Breast epithelium (tissue), 4 donors: ENCODE results near the gene MFSD8. TPM values are rescaled to one million over a fixed set of nuclear protein-coding genes. Genes with fewer than 3 reads are reported as not detected.
A peak's percentile ranks its signal among the peaks of the same experiment; 100 is the strongest.

Source experiments
- DNase-seq, 2 donors: peaks; one replicate each; pipeline ENCODE4 v3.0.0-alpha.2; 2019; ENCODE audit warnings: low spot score in 2 of 2
- H3K27ac ChIP-seq, 2 donors: fragments of 200-600 bp; sonication (generic) in 1 of 2; one replicate each; pipeline ENCODE4 v1.5.1; 2016 to 2019; ENCODE audit warnings: mild to moderate bottlenecking in 1 of 2
- H3K27me3 ChIP-seq, 2 donors: fragments of 200-600 bp; sonication (generic) in 1 of 2; one replicate each; pipeline versions ENCODE4 v1.5.1 to v1.6.0; 2017 to 2019; ENCODE audit warnings: control low read depth in 1 of 2, mild to moderate bottlenecking in 1 of 2
- H3K36me3 ChIP-seq: fragments of 200-600 bp; one replicate; pipeline ENCODE4 v1.5.1; 2019
- H3K4me1 ChIP-seq, 2 donors: fragments of 200-600 bp; sonication (generic); one replicate each; pipeline ENCODE4 v1.5.1; 2016 to 2019; ENCODE audit warnings: control low read depth in 1 of 2
- H3K4me3 ChIP-seq, 3 donors: fragments of 200-600 bp; sonication (generic); 1 replicate in 2 of 3; 2 replicates in 1 of 3; pipeline ENCODE4 v1.5.1; 2016 to 2019; ENCODE audit warnings: mild to moderate bottlenecking in 3 of 3, moderate library complexity in 2 of 3
- H3K9me3 ChIP-seq, 2 donors: fragments of 200-600 bp; sonication (generic) in 1 of 2; one replicate each; pipeline ENCODE4 v1.5.1; 2016 to 2019; ENCODE audit warnings: control low read depth in 1 of 2
- CTCF ChIP-seq, 3 donors: fragments of 450-650 bp; IDR thresholded peaks; one replicate each; pipeline ENCODE4 v1.5.1; 2016 to 2017; ENCODE audit warnings: antibody characterized with exemption in 3 of 3, mild to moderate bottlenecking in 3 of 3, moderate library complexity in 3 of 3
- POLR2A ChIP-seq: fragments of 450-650 bp; IDR thresholded peaks from one replicate; pipeline ENCODE4 v1.6.1; 2016; ENCODE audit warnings: antibody characterized with exemption, mild to moderate bottlenecking, moderate library complexity
- POLR2AphosphoS5 ChIP-seq, 3 donors: sonication (generic); formaldehyde crosslinking; IDR thresholded peaks; one replicate each; pipeline ENCODE4 v1.6.1; 2017; ENCODE audit warnings: antibody characterized with exemption in 3 of 3
- intact Hi-C: fragments of 100-400 bp; cut with DNase I; formaldehyde crosslinking; loops from one replicate; pipeline ENCODE4 v1.15.1; 2023; ENCODE audit warnings: low total_unique reads
- total RNA-seq, 3 donors: library from RNA; depleted of rRNA; stranded (reverse); fragments of >200 nt; gene quantifications; one replicate each; pipeline ENCODE4 v1.1.0, GENCODE V29; 2016

Gene MFSD8
- total RNA-seq, 3 donors from 2014 or later, result 18.9 to 50.9 (median 37.7) TPM

GRCh38 chr4:127881563-127881864, 83.5 kb downstream of the MFSD8 start:
- TF ChIP-seq CTCF (IDR thresholded peaks at IDR 0.05), result no peak
- no peak for TF ChIP-seq POLR2A
- no peak for TF ChIP-seq POLR2AphosphoS5 (IDR thresholded peaks at IDR 0.05)
- H3K27ac ChIP-seq, result peak overlapping the region in 1 of 2 donors; percentile 88
- H3K36me3 ChIP-seq, result no peaks in the 10 kb centered on the region
- peak overlapping the region; percentile 66 to 83 (median 79) for H3K4me3 ChIP-seq
- intact Hi-C loops, result no loop called here
- no peaks in the 10 kb centered on the region for H3K27me3 ChIP-seq
- DNase-seq, result no peak
- peaks cover 0 to 4% of the 10 kb centered on the region in 2 donors for H3K4me1 ChIP-seq
- H3K9me3 ChIP-seq, result no peaks in the 10 kb centered on the region

GRCh38 chr4:127880763-127881562, 84.0 kb downstream of the MFSD8 start, which contains the start of gene PLK4:
TSS of gene PLK4 (plus strand) at chr4:127880893. CDS start at chr4:127881135, 242 bp downstream.
- TF ChIP-seq POLR2A (peak; percentile 31), CTCF (IDR thresholded peaks at IDR 0.05) (no peak), POLR2AphosphoS5 (IDR thresholded peaks at IDR 0.05) (peak; percentile 25 to 58 (median 26))
- H3K9me3 ChIP-seq, result no peaks in the 10 kb centered on the region
- H3K36me3 ChIP-seq, result no peaks in the 10 kb centered on the region
- peak within 1 kb of the TSS; percentile 66 to 83 (median 79) for H3K4me3 ChIP-seq
- peak within 1 kb of the TSS; percentile 64 to 88 for H3K27ac ChIP-seq
- intact Hi-C loops, result no loop called here
- H3K27me3 ChIP-seq, result no peaks in the 10 kb centered on the region
- H3K4me1 ChIP-seq, result peaks cover 0 to 4% of the 10 kb centered on the region in 2 donors
- DNase-seq, result peak; percentile 91 to 92

GRCh38 chr4:127875791-127876190, 89.2 kb downstream of the MFSD8 start:
- intact Hi-C loops, result no loop called here
- Histone ChIP-seq H3K27ac (no peak overlapping the region), H3K9me3 (no peaks in the 10 kb centered on the region), H3K4me3 (no peak overlapping the region), H3K36me3 (no peaks in the 10 kb centered on the region), H3K4me1 (no peaks in the 10 kb centered on the region), H3K27me3 (no peaks in the 10 kb centered on the region)
- TF ChIP-seq CTCF (IDR thresholded peaks at IDR 0.05), result no peak
- TF ChIP-seq POLR2AphosphoS5 (IDR thresholded peaks at IDR 0.05), result no peak
- TF ChIP-seq POLR2A, result no peak
- DNase-seq, result no peak

GRCh38 chr4:127870688-127871087, 94.3 kb downstream of the MFSD8 start:
- no peaks in the 10 kb centered on the region for H3K4me1 ChIP-seq
- no peak overlapping the region for H3K4me3 ChIP-seq
- no peak overlapping the region for H3K27ac ChIP-seq
- H3K36me3 ChIP-seq, result no peaks in the 10 kb centered on the region
- H3K9me3 ChIP-seq, result no peaks in the 10 kb centered on the region
- TF ChIP-seq CTCF (IDR thresholded peaks at IDR 0.05), result no peak
- no peak for TF ChIP-seq POLR2AphosphoS5 (IDR thresholded peaks at IDR 0.05)
- TF ChIP-seq POLR2A, result no peak
- intact Hi-C loops, result no loop called here
- H3K27me3 ChIP-seq, result no peaks in the 10 kb centered on the region
- DNase-seq, result no peak

- TF ChIP-seq CTCF (IDR thresholded peaks at IDR 0.05), result no peak
- TF ChIP-seq POLR2A, result no peak
- TF ChIP-seq POLR2AphosphoS5 (IDR thresholded peaks at IDR 0.05), result no peak
- no peak overlapping the region for H3K27ac ChIP-seq
- intact Hi-C loops, result no loop called here
These were observed 94.7 kb downstream of the MFSD8 start for GRCh38 chr4:127870281-127870680.

More at GRCh38 chr4:127870281-127870680, 94.7 kb downstream of the MFSD8 start:
- DNase-seq, result no peak
- Histone ChIP-seq H3K4me1 (no peaks in the 10 kb centered on the region), H3K27me3 (no peaks in the 10 kb centered on the region), H3K36me3 (no peaks in the 10 kb centered on the region), H3K4me3 (no peak overlapping the region), H3K9me3 (no peaks in the 10 kb centered on the region)
